GM12878 (cell line): Measurements from ENCODE around the gene TTYH3. TPM values are rescaled to one million over a fixed set of nuclear protein-coding genes. Genes with fewer than 3 reads are reported as not detected.

Experiments used
- BMI1 ChIP-seq: fragments of 450-650 bp; IDR thresholded peaks from 2 replicates; pipeline ENCODE4 v1.6.1; 2016; ENCODE audit warnings: mild to moderate bottlenecking, moderate library complexity, borderline replicate concordance
- CHD2 ChIP-seq: IDR thresholded peaks from 2 replicates; pipeline ENCODE4 v1.6.1; 2011; ENCODE audit warnings: low read depth, low read length, improper control_type of control experiment, borderline replicate concordance
- E2F8 ChIP-seq: fragments of 450-650 bp; IDR thresholded peaks from 2 replicates; pipeline ENCODE4 v1.6.1; 2018; ENCODE audit warnings: mild to moderate bottlenecking, low read depth, moderate library complexity; ENCODE audit not compliant: partially characterized antibody
- EZH2 ChIP-seq: IDR thresholded peaks from 2 replicates; pipeline ENCODE4 v1.6.1; 2012; ENCODE audit warnings: low read depth, mild to moderate bottlenecking, control low read depth, inconsistent platforms, low read length, borderline replicate concordance; ENCODE audit not compliant: control insufficient read depth
- FOXK2 ChIP-seq: fragments of 450-650 bp; IDR thresholded peaks from 2 replicates; pipeline ENCODE4 v1.6.1; 2017; ENCODE audit warnings: mild to moderate bottlenecking, moderate library complexity
- HDAC2 ChIP-seq: fragments of 200-600 bp; sonication (generic); IDR thresholded peaks from 2 replicates; pipeline ENCODE4 v1.6.1; 2017
- HDAC6 ChIP-seq: fragments of 200-600 bp; sonication (generic); IDR thresholded peaks from one replicate; pipeline ENCODE4 v1.8.0; 2017; ENCODE audit warnings: antibody characterized with exemption; ENCODE audit not compliant: unreplicated experiment
- IKZF1 ChIP-seq: fragments of 450-650 bp; conservative IDR thresholded peaks from 2 replicates; pipeline ENCODE4 v1.6.1; 2017; ENCODE audit warnings: antibody characterized with exemption, mild to moderate bottlenecking
- PML ChIP-seq: IDR thresholded peaks from 2 replicates; pipeline ENCODE4 v1.6.1; 2012; ENCODE audit warnings: low read length, inconsistent platforms
- POLR2AphosphoS2 ChIP-seq: IDR thresholded peaks from 2 replicates; pipeline ENCODE4 v1.6.1; 2011; ENCODE audit warnings: low read depth, mild to moderate bottlenecking, low read length, improper control_type of control experiment, moderate library complexity
- PRDM15 ChIP-seq: fragments of 450-650 bp; formaldehyde crosslinking; IDR thresholded peaks from 2 replicates; pipeline ENCODE4 v1.4.0; 2020; ENCODE audit warnings: mild to moderate bottlenecking, moderate library complexity
- RAD51 ChIP-seq: fragments of 450-650 bp; IDR thresholded peaks from 2 replicates; pipeline ENCODE4 v1.6.1; 2016; ENCODE audit warnings: moderate library complexity, mild to moderate bottlenecking, inconsistent platforms
- SP1 ChIP-seq: IDR thresholded peaks from one replicate; pipeline ENCODE4 v1.6.1; 2011; ENCODE audit warnings: low read depth, low read length
- SREBF2 ChIP-seq: IDR thresholded peaks from 2 replicates; pipeline ENCODE4 v1.6.1; 2012; ENCODE audit warnings: mild to moderate bottlenecking, low read length
- SUPT20H ChIP-seq: IDR thresholded peaks from 2 replicates; pipeline ENCODE4 v1.6.1; 2011; ENCODE audit warnings: low read depth, mild to moderate bottlenecking, low read length, moderate library complexity, borderline replicate concordance; ENCODE audit not compliant: control insufficient read depth
- TAF1 ChIP-seq: IDR thresholded peaks from 2 replicates; pipeline ENCODE4 v1.6.1; 2011; ENCODE audit warnings: mild to moderate bottlenecking, low read depth, low read length, borderline replicate concordance
- ZBTB11 ChIP-seq: fragments of 450-650 bp; formaldehyde crosslinking; IDR thresholded peaks from 2 replicates; pipeline ENCODE4 v1.5.0; 2022; ENCODE audit warnings: mild to moderate bottlenecking, missing genetic modification characterization
- ZBTB33 ChIP-seq: fragments of 450-650 bp; IDR thresholded peaks from 2 replicates; pipeline ENCODE4 v1.6.1; 2017; ENCODE audit warnings: mild to moderate bottlenecking
- polyA plus RNA-seq, 11 experiments: library from polyadenylated mRNA; depleted of rRNA in 4 of 11; unstranded in 6 of 11; stranded (reverse) in 5 of 11; fragments of >200 nt; fragmentation: Nextera tagmentation in 4 of 11; fragmentation: Illumina TruSeq in 1 of 11; extraction: Ambion mirVana in 4 of 11; extraction: Trizol in 1 of 11; gene quantifications; 1 replicate in 1 of 11; 2 replicates in 10 of 11; pipeline versions ENCODE4 v1.2.1 to v1.2.3, GENCODE V29; 2011 to 2016; ENCODE audit warnings: inconsistent platforms in 2 of 11, missing spikeins in 2 of 11, low read depth in 1 of 11
- total RNA-seq, 4 experiments: library from RNA; depleted of rRNA in 3 of 4; stranded (reverse); fragments of >200 nt in 3 of 4; fragmentation: Illumina TruSeq in 1 of 4; extraction: Trizol in 1 of 4; gene quantifications; 2 replicates each; pipeline versions ENCODE4 v1.2.1 to v1.2.3, GENCODE V29; 2013 to 2021

The TTYH3 gene
- total and polyA plus RNA-seq, 10 of the 15 experiments (the other 5 are each of a cell fraction or from before 2014, with no cell fraction given) = 0.79 to 71.4 (median 10.5) TPM

GRCh38 chr7:2710901-2711551 lies 79.2 kb downstream of the TTYH3 start (continued):
- TF ChIP-seq ZBTB11 (CRISPR knock-in tag) (no peak), RAD51 (no peak), EZH2 (no peak), SP1 (no peak), PRDM15 (CRISPR knock-in tag) (no peak), HDAC6 (no peak), FOXK2 (no peak), BMI1 (no peak), SREBF2 (no peak), HDAC2 (no peak), E2F8 (no peak), PML (no peak), SUPT20H (no peak), ZBTB33 (no peak), POLR2AphosphoS2 (no peak), CHD2 (peak; percentile 53; the same call in 1 of the 2 replicates), TAF1 (no peak), IKZF1 (peak; percentile 74)
